Fibroblast of pulmonary artery (primary cell): Measurements from ENCODE around the gene ACOT2.
"Not testable (repeated sequence)": the region's sequence is repeated elsewhere in the genome, so short reads cannot be mapped to it uniquely, and the experiment has no call there.

Experiments
- DNase-seq: peaks from one replicate; pipeline ENCODE4 v3.0.0-alpha.2; 2010; ENCODE audit warnings: low read depth
- H3K4me3 ChIP-seq: replicated peaks from 2 replicates; pipeline ENCODE4 v1.5.1; 2011; ENCODE audit warnings: low read depth, mild to moderate bottlenecking, control low read depth, low read length, moderate library complexity
- CTCF ChIP-seq: IDR thresholded peaks from 2 replicates; pipeline ENCODE4 v1.5.1; 2011; ENCODE audit warnings: mild to moderate bottlenecking, control low read depth, low read length, inconsistent platforms; ENCODE audit errors: missing control alignments

The ACOT2 gene

DNA sequence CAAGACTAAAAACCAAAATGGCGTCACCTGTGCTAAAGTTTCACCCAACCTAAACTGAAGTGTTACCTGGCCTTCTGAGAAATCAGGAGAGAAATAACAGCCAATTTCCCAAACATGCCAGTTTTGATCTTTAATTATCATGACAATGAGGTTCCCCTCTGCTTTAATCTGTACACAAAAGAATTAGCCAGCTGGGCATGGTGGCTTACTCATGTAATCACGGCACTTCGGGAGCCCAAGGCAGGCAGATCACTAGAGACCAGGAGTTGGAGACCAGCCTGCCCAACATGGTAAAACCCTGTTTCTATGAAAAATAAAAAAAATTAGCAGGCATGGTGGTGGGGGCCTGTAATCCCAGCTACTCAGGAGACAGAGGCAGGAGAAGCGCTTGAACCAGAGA, 15.2 kb upstream of the ACOT2 start:
- no peak for DNase-seq
- no peak for TF ChIP-seq CTCF
- no peak overlapping the region for H3K4me3 ChIP-seq

DNA sequence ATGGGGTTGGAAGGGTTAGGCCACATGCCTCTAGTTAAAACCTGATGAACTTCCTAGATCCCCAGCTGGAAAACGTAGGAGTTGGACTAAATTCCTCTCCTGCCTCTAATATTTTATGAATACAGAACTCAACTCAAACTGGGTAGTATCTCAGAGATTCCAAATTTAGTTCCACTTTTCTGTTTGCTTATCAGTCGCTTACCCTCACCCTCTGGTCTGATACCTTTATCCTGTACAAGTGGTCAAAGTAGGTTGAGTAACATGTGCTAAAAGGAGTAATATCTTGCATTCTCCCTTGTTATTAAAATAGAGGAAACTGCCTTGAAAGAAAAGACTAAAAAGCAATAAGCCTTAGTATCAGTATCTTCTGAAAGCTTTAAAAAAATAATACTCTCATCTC, 11.8 kb upstream of the ACOT2 start:
- H3K4me3 ChIP-seq, DNase-seq: not testable (repeated sequence)

DNA sequence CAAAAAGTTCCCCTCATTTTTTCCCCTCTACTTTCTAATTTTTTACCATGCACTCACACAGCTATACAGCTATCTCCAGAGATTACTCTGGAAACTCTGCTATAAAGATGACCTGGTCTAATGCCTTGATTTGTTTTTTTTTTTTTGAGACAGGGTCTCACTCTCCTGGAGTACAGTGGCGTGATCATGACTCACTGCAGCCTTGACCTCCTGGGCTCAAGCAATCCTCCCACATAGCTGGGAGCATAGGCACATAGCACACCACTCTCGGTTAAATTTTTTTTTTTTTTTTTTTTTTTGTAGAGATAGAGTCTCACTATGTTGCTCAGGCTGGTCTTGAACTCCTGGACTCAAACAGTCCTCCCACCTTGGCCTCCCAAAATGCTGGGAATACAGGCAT, 10.8 kb upstream of the ACOT2 start:
- not testable (repeated sequence) for H3K4me3 ChIP-seq, DNase-seq

- DNase-seq, H3K4me3 ChIP-seq: not testable (repeated sequence)
Measured at GRCh38 chr14:73562256-73562655, 6.8 kb upstream of the ACOT2 start.

- DNase-seq, H3K4me3 ChIP-seq: not testable (repeated sequence)
Measured at GRCh38 chr14:73562696-73563095, 6.3 kb upstream of the ACOT2 start.

- not testable (repeated sequence) for DNase-seq, H3K4me3 ChIP-seq
Measured at GRCh38 chr14:73566431-73566830, 2.6 kb upstream of the ACOT2 start.

- H3K4me3 ChIP-seq, DNase-seq: not testable (repeated sequence)
Measured at GRCh38 chr14:73566935-73567334, 2.1 kb upstream of the ACOT2 start.

GRCh38 chr14:73567358-73567757, 1.7 kb upstream of the ACOT2 start:
- no peak for TF ChIP-seq CTCF
- no peak for DNase-seq
- H3K4me3 ChIP-seq: no peak overlapping the region

- peak overlapping the region; percentile 62 for H3K4me3 ChIP-seq
- no peak for TF ChIP-seq CTCF
- peak; percentile 26 for DNase-seq
Measured at GRCh38 chr14:73567951-73568885, 795 bp upstream of the ACOT2 start.

DNA sequence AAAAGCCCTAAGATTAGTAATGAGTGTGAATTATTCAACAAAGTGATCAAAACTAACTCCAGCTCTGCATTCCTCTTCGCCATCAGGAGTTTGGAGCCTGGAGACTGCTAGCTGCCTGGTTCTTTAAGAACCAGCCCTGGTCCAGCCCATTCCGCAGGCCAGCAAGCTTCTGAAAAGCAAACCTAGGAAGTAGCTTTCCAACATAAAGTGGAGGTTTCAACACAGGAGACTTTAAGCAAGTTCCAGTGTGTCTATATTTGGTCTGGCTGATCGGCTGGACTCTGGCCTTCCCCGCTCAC, 178 bp upstream of the ACOT2 start:
- H3K4me3 ChIP-seq: peak overlapping the region; percentile 62
- not testable (repeated sequence) for DNase-seq

- not testable (repeated sequence) for H3K4me3 ChIP-seq
- peak; percentile 32 for DNase-seq
Measured at GRCh38 chr14:73570913-73571312, 1.9 kb downstream of the ACOT2 start.

DNA sequence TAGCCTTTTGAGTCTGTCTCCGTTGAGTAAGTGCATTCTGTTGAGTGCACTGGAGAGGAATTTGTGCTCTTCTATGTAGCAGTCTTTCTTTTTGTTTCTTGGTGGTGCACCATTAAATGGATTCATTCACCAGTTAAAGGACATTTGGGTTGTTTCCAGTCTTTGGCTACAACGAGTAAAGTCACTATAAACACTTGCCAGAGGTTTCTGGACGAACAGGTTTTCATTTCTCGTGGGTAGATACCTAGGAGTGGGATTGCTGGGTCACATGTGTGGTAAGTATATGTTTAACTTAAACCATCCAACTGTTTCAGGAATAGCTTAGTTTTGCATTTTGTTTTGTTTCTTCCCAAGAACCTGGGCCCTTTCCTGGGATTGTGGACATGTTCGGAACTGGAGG, 4.0 kb downstream of the ACOT2 start:
- H3K4me3 ChIP-seq, DNase-seq: not testable (repeated sequence)

More at GRCh38 chr14:73570913-73571312, 1.9 kb downstream of the ACOT2 start:
- TF ChIP-seq CTCF: peak; percentile 50

DNA sequence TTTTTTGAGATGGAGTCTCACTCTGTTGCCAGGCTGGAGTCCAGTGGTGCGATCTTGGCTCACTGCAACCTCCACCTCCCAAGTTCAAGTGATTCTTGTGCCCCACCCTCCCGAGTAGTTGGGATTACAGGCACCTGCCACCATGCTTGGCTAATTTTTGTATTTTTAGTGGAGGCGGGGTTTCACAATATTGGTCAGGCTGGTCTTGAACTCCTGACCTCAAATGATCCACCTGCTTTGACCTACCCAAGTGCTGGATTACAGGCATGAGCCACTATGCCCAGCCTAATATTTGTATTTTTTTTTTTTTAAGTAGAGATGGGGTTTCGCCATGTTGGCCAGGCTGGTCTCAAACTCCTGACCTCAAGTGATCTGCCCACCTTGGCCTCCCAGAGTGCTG, 4.7 kb downstream of the ACOT2 start:
- not testable (repeated sequence) for H3K4me3 ChIP-seq, DNase-seq

- DNase-seq, H3K4me3 ChIP-seq: not testable (repeated sequence)
Measured at GRCh38 chr14:73574251-73574650, 5.2 kb downstream of the ACOT2 start.
